Activated T-helper 2 cell treated with anti-CD3 and anti-CD28 coated beads, Interferon-gamma antibody, Interleukin-2, Interleukin-4, amounts not matched to agents 10 μg/mL and 5 μg/mL and 100 μg/mL, durations not matched to agents 14 hours and 24 hours and 36 hours (primary cell): ENCODE data around the gene LPP. TPM values are rescaled to one million over a fixed set of nuclear protein-coding genes. Genes with fewer than 3 reads are reported as not detected.

Experiments
- DNase-seq: peaks from one replicate; pipeline ENCODE4 v3.0.0; 2021; ENCODE audit warnings: low spot score
- H3K27ac Mint-ChIP-seq: one replicate; pipeline ENCODE4 v1.8.0; 2021; ENCODE audit warnings: mixed read lengths
- H3K27me3 Mint-ChIP-seq: one replicate; pipeline ENCODE4 v1.8.0; 2021; ENCODE audit warnings: low read depth, mixed read lengths
- H3K36me3 Mint-ChIP-seq: one replicate; pipeline ENCODE4 v1.8.0; 2021; ENCODE audit warnings: low read depth, mixed read lengths
- H3K4me1 Mint-ChIP-seq: one replicate; pipeline ENCODE4 v1.8.0; 2021; ENCODE audit warnings: low read depth, mixed read lengths
- H3K4me3 Mint-ChIP-seq: one replicate; pipeline ENCODE4 v1.8.0; 2021; ENCODE audit warnings: low read depth, mild to moderate bottlenecking, moderate library complexity, mixed read lengths
- H3K9me3 Mint-ChIP-seq: one replicate; pipeline ENCODE4 v1.8.0; 2021; ENCODE audit warnings: mixed read lengths
- intact Hi-C: fragments of 100-400 bp; cut with micrococcal nuclease; formaldehyde crosslinking; loops from one replicate; pipeline ENCODE4 v1.15.1; 2023
- total RNA-seq: library from RNA; stranded (reverse); gene quantifications from 2 replicates; pipeline ENCODE4 v1.2.3, GENCODE V29; 2022

The LPP gene
- total RNA-seq: 54.5 and 59.0 TPM in 2 replicates

- DNase-seq: peak; percentile 87
- H3K4me3 Mint-ChIP-seq: peak within 1 kb of the TSS; percentile 91
- H3K27ac Mint-ChIP-seq: peak within 1 kb of the TSS; percentile 93
- intact Hi-C loops: loop anchor here (1.0 to 10.0 kb wide), 8 partner anchors 93 to 801 kb away; no protein-coding TSS in a partner anchor
- H3K27me3 Mint-ChIP-seq: no peaks in the 10 kb centered on the region
- no peaks in the 10 kb centered on the region for H3K9me3 Mint-ChIP-seq
- H3K4me1 Mint-ChIP-seq: peaks cover 63% of the 10 kb centered on the region
- peaks cover 22% of the 10 kb centered on the region for H3K36me3 Mint-ChIP-seq
Measured at GRCh38 chr3:188154014-188154808, at the start of gene LPP. LPP (plus strand) TSS chr3:188154157; CDS start chr3:188406121, 251,964 bp downstream.

- no peak overlapping the region for H3K4me3 Mint-ChIP-seq
- no peaks in the 10 kb centered on the region for H3K36me3 Mint-ChIP-seq
- H3K4me1 Mint-ChIP-seq: peaks cover 5% of the 10 kb centered on the region
- no peak overlapping the region for H3K27ac Mint-ChIP-seq
- DNase-seq: no peak
- intact Hi-C loops: no loop called here
- H3K9me3 Mint-ChIP-seq: peaks cover 5% of the 10 kb centered on the region
- H3K27me3 Mint-ChIP-seq: peaks cover 4% of the 10 kb centered on the region
Measured at GRCh38 chr3:188106006-188106405, 48.0 kb upstream of the LPP start.

GRCh38 chr3:188106454-188106853 is 47.5 kb upstream of the LPP start:
- DNase-seq: no peak
- no peaks in the 10 kb centered on the region for H3K36me3 Mint-ChIP-seq
- no peak overlapping the region for H3K27ac Mint-ChIP-seq
- intact Hi-C loops: no loop called here
- peaks cover 5% of the 10 kb centered on the region for H3K4me1 Mint-ChIP-seq
- peaks cover 4% of the 10 kb centered on the region for H3K27me3 Mint-ChIP-seq
- peaks cover under 1% of the 10 kb centered on the region for H3K9me3 Mint-ChIP-seq
- H3K4me3 Mint-ChIP-seq: no peak overlapping the region

- no peak for DNase-seq
- H3K36me3 Mint-ChIP-seq: no peaks in the 10 kb centered on the region
- no peaks in the 10 kb centered on the region for H3K9me3 Mint-ChIP-seq
- H3K4me3 Mint-ChIP-seq: no peak overlapping the region
- H3K27ac Mint-ChIP-seq: no peak overlapping the region
- H3K27me3 Mint-ChIP-seq: peaks cover 4% of the 10 kb centered on the region
- intact Hi-C loops: no loop called here
- H3K4me1 Mint-ChIP-seq: peaks cover 5% of the 10 kb centered on the region
Measured at GRCh38 chr3:188106887-188107830, 46.8 kb upstream of the LPP start.

GRCh38 chr3:188108703-188109412 is 45.1 kb upstream of the LPP start:
- DNase-seq: no peak
- Mint-ChIP-seq H3K4me1 (peaks cover 5% of the 10 kb centered on the region), H3K9me3 (no peaks in the 10 kb centered on the region), H3K4me3 (no peak overlapping the region), H3K36me3 (no peaks in the 10 kb centered on the region), H3K27ac (no peak overlapping the region), H3K27me3 (peaks cover 4% of the 10 kb centered on the region)
- intact Hi-C loops: no loop called here

- Mint-ChIP-seq H3K27ac (no peak overlapping the region), H3K9me3 (no peaks in the 10 kb centered on the region), H3K36me3 (no peaks in the 10 kb centered on the region), H3K27me3 (peaks cover 8% of the 10 kb centered on the region), H3K4me3 (no peak overlapping the region), H3K4me1 (peaks cover 7% of the 10 kb centered on the region)
- intact Hi-C loops: no loop called here
- DNase-seq: no peak
Measured at GRCh38 chr3:188111002-188111584, 42.9 kb upstream of the LPP start.

- peaks cover 8% of the 10 kb centered on the region for H3K27me3 Mint-ChIP-seq
- peaks cover 5% of the 10 kb centered on the region for H3K4me1 Mint-ChIP-seq
- intact Hi-C loops: no loop called here
- H3K36me3 Mint-ChIP-seq: no peaks in the 10 kb centered on the region
- no peak overlapping the region for H3K27ac Mint-ChIP-seq
- no peak overlapping the region for H3K4me3 Mint-ChIP-seq
- no peak for DNase-seq
- no peaks in the 10 kb centered on the region for H3K9me3 Mint-ChIP-seq
Measured at GRCh38 chr3:188113756-188114155, 40.2 kb upstream of the LPP start.

GRCh38 chr3:188119846-188120245 is 34.1 kb upstream of the LPP start:
- no peak overlapping the region for H3K27ac Mint-ChIP-seq
- DNase-seq: no peak
- H3K9me3 Mint-ChIP-seq: no peaks in the 10 kb centered on the region
- peaks cover 17% of the 10 kb centered on the region for H3K4me1 Mint-ChIP-seq
- H3K27me3 Mint-ChIP-seq: peaks cover 15% of the 10 kb centered on the region
- intact Hi-C loops: loop anchor here (5.0 kb wide), 2 partner anchors 37 to 198 kb away; no protein-coding TSS in a partner anchor
- H3K4me3 Mint-ChIP-seq: no peak overlapping the region
- no peaks in the 10 kb centered on the region for H3K36me3 Mint-ChIP-seq

GRCh38 chr3:188122571-188123169 is 31.3 kb upstream of the LPP start:
- no peak for DNase-seq
- intact Hi-C loops: loop anchor here (1.0 to 5.0 kb wide), 6 partner anchors 35 to 561 kb away; no protein-coding TSS in a partner anchor
- Mint-ChIP-seq H3K4me1 (peaks cover 19% of the 10 kb centered on the region), H3K27me3 (peaks cover 10% of the 10 kb centered on the region), H3K27ac (no peak overlapping the region), H3K36me3 (no peaks in the 10 kb centered on the region), H3K9me3 (no peaks in the 10 kb centered on the region), H3K4me3 (no peak overlapping the region)

- H3K9me3 Mint-ChIP-seq: no peaks in the 10 kb centered on the region
- H3K4me1 Mint-ChIP-seq: peaks cover 19% of the 10 kb centered on the region
- intact Hi-C loops: loop anchor here (1.0 to 5.0 kb wide), 6 partner anchors 34 to 560 kb away; no protein-coding TSS in a partner anchor
- peak overlapping the region; percentile 48 for H3K27ac Mint-ChIP-seq
- H3K4me3 Mint-ChIP-seq: no peak overlapping the region
- no peaks in the 10 kb centered on the region for H3K36me3 Mint-ChIP-seq
- H3K27me3 Mint-ChIP-seq: peaks cover 10% of the 10 kb centered on the region
- no peak for DNase-seq
Measured at GRCh38 chr3:188123170-188123905, 30.6 kb upstream of the LPP start.

- Mint-ChIP-seq H3K36me3 (no peaks in the 10 kb centered on the region), H3K27me3 (peaks cover 2% of the 10 kb centered on the region), H3K27ac (peak overlapping the region; percentile 18), H3K4me1 (peaks cover 19% of the 10 kb centered on the region), H3K9me3 (no peaks in the 10 kb centered on the region), H3K4me3 (no peak overlapping the region)
- intact Hi-C loops: loop anchor here (5.0 kb wide), 2 partner anchors 33 to 202 kb away; no protein-coding TSS in a partner anchor
- DNase-seq: no peak
Measured at GRCh38 chr3:188124184-188124583, 29.8 kb upstream of the LPP start.
